OCI-LY7 (cell line): ENCODE data around the gene PRPF38B. TPM values are rescaled to one million over a fixed set of nuclear protein-coding genes. Genes with fewer than 3 reads are reported as not detected.
A peak's percentile ranks its signal among the peaks of the same experiment; 100 is the strongest.
"Not testable (repeated sequence)": the region's sequence is repeated elsewhere in the genome, so short reads cannot be mapped to it uniquely, and the experiment has no call there.

ENCODE experiments used
- BruUV-seq: library from RNA; stranded (reverse); fragments of 400-500 nt; replicated peaks from 2 replicates; lab custom pipeline; 2021; lab: Mats Ljungman, UMichigan
- CTCF ChIA-PET: fragments of 300-600 bp; sonication (Branson Sonifier 250); formaldehyde crosslinking; loops from one replicate; lab custom pipeline; 2022; ENCODE audit warnings: antibody characterized with exemption; ENCODE audit not compliant: unreplicated experiment; lab: Charles Lee
- POLR2A ChIA-PET: fragments of 300-600 bp; sonication (Branson Sonifier 250); formaldehyde crosslinking; loops from one replicate; lab custom pipeline; 2022; ENCODE audit warnings: antibody characterized with exemption; lab: Charles Lee
- DNase-seq: peaks from one replicate; pipeline ENCODE4 v3.0.0-alpha.2; 2015; ENCODE audit warnings: low spot score
- H2AFZ ChIP-seq: fragments of 200-600 bp; sonication (generic), shearing (Covaris generic); 2 replicates; pipeline ENCODE4 v1.6.1; 2014; ENCODE audit warnings: mild to moderate bottlenecking, antibody characterized with exemption, low read length, moderate library complexity
- H3K27ac ChIP-seq: fragments of 200-600 bp; sonication (generic); 2 replicates; pipeline ENCODE4 v1.5.1; 2014; ENCODE audit warnings: mixed run types, low read depth, mild to moderate bottlenecking, moderate library complexity, low read length, inconsistent platforms; ENCODE audit not compliant: poor library complexity, severe bottlenecking
- H3K36me3 ChIP-seq: fragments of 200-600 bp; sonication (generic); 2 replicates; pipeline ENCODE4 v1.6.1; 2014; ENCODE audit warnings: mild to moderate bottlenecking, antibody characterized with exemption, low read length, moderate library complexity, mixed read lengths; ENCODE audit not compliant: insufficient read depth
- H3K4me1 ChIP-seq: fragments of 200-600 bp; sonication (generic); 2 replicates; pipeline ENCODE4 v1.5.1; 2014; ENCODE audit warnings: mild to moderate bottlenecking, low read length; ENCODE audit not compliant: insufficient read depth, poor library complexity, severe bottlenecking
- H3K4me2 ChIP-seq: fragments of 200-600 bp; sonication (generic); 2 replicates; pipeline ENCODE4 v1.6.1; 2014; ENCODE audit warnings: mild to moderate bottlenecking, low read length
- H3K4me3 ChIP-seq: fragments of 200-600 bp; sonication (generic); 2 replicates; pipeline ENCODE4 v1.5.1; 2014; ENCODE audit warnings: mild to moderate bottlenecking, low read depth, low read length; ENCODE audit not compliant: poor library complexity, severe bottlenecking
- H3K79me2 ChIP-seq: fragments of 200-600 bp; sonication (generic); 2 replicates; pipeline ENCODE4 v1.6.1; 2016; ENCODE audit warnings: low read depth, mild to moderate bottlenecking, low read length, moderate library complexity, mixed read lengths; ENCODE audit not compliant: insufficient read depth
- H3K9me2 ChIP-seq: fragments of 200-600 bp; sonication (generic); 2 replicates; pipeline ENCODE4 v1.6.1; 2016; ENCODE audit warnings: mild to moderate bottlenecking, low read length, mixed read lengths; ENCODE audit not compliant: insufficient read depth
- H3K9me3 ChIP-seq: fragments of 200-600 bp; sonication (generic); 2 replicates; pipeline ENCODE4 v1.6.1; 2014; ENCODE audit warnings: mild to moderate bottlenecking, mixed run types, low read length, mixed read lengths
- H4K20me1 ChIP-seq: fragments of 200-600 bp; sonication (generic); 2 replicates; pipeline ENCODE4 v1.6.1; 2014; ENCODE audit warnings: mild to moderate bottlenecking, antibody characterized with exemption, low read length, moderate library complexity, mixed read lengths; ENCODE audit not compliant: insufficient read depth
- CTCF ChIP-seq: fragments of 200-600 bp; sonication (generic); conservative IDR thresholded peaks from 2 replicates; pipeline ENCODE4 v1.5.1; 2014; ENCODE audit warnings: mild to moderate bottlenecking, antibody characterized with exemption, low read length, moderate library complexity, mixed read lengths
- EZH2phosphoT487 ChIP-seq: fragments of 200-600 bp; sonication (generic); IDR thresholded peaks from 2 replicates; pipeline ENCODE4 v1.6.1; 2018; ENCODE audit warnings: low read depth, borderline replicate concordance, mild to moderate bottlenecking, mixed run types, antibody characterized with exemption, low read length, moderate library complexity, mixed read lengths
- intact Hi-C: fragments of 100-400 bp; cut with micrococcal nuclease; formaldehyde crosslinking; loops from one replicate; pipeline ENCODE4 v1.10.0; 2022; ENCODE audit not compliant: unreplicated experiment
- total RNA-seq, 2 experiments: library from RNA; depleted of rRNA in 1 of 2; stranded (reverse); fragments of >200 nt in 1 of 2; shearing (Covaris generic) in 1 of 2; gene quantifications; 2 replicates each; pipeline ENCODE4 v1.2.3, GENCODE V29; 2014 to 2022

The PRPF38B gene
- total RNA-seq, 2 experiments from 2014 or later = 47.4 to 73.8 TPM

DNA sequence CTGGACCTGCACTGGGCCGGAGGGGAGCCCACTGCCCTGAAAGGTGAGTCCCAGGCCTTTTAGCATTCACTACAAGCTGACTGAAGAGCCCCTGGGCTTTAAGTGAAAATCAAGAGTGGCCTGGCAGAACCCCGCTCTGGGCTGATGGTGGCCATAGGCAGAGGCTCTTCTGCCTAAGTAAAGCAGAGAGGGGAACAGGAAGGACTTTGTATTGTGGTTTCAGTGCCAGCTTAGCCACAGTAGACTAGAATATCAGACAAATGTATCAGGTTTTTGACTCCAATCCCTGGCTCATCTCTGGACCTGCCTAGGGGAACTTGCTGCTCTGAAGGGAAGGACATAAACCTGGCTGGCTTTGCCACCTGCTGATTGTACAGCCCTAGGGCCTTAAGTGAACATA, 21.0 kb upstream of the PRPF38B start:
- intact Hi-C loops = no loop called here
- TF ChIP-seq EZH2phosphoT487 (no peak), CTCF (no peak)
- no peaks in the 10 kb centered on the region for H3K9me2 ChIP-seq
- POLR2A ChIA-PET = no interaction called here
- H3K79me2 ChIP-seq = no peaks in the 10 kb centered on the region
- H3K4me1 ChIP-seq = no peaks in the 10 kb centered on the region
- no peak for DNase-seq
- H3K9me3 ChIP-seq = no peaks in the 10 kb centered on the region
- H3K4me3 ChIP-seq = no peak overlapping the region
- CTCF ChIA-PET = no interaction called here
- H3K4me2 ChIP-seq = no peak overlapping the region
- H2AFZ ChIP-seq = no peak overlapping the region
- H3K27ac ChIP-seq = no peak overlapping the region
- no TSS peak for BruUV-seq
- no peaks in the 10 kb centered on the region for H4K20me1 ChIP-seq
- no peaks in the 10 kb centered on the region for H3K36me3 ChIP-seq

GRCh38 chr1:108678706-108679105, 13.4 kb upstream of the PRPF38B start:
- Histone ChIP-seq H3K4me3 (no peak overlapping the region), H3K4me1 (peaks cover 9% of the 10 kb centered on the region), H3K36me3 (no peaks in the 10 kb centered on the region), H3K27ac (no peak overlapping the region), H3K9me3 (no peaks in the 10 kb centered on the region), H3K9me2 (no peaks in the 10 kb centered on the region), H4K20me1 (no peaks in the 10 kb centered on the region), H3K4me2 (no peak overlapping the region), H2AFZ (no peak overlapping the region), H3K79me2 (no peaks in the 10 kb centered on the region)
- CTCF ChIA-PET = no interaction called here
- intact Hi-C loops = no loop called here
- DNase-seq = peak; percentile 28
- POLR2A ChIA-PET = interaction anchor here (1.0 kb wide), 1 partner anchor 13 kb away, joined by 3 read pairs; the partner anchor contains the start of gene PRPF38B
- BruUV-seq = no TSS peak
- TF ChIP-seq CTCF (no peak), EZH2phosphoT487 (no peak)

GRCh38 chr1:108679586-108680213, 12.4 kb upstream of the PRPF38B start:
- DNase-seq = no peak
- H3K36me3 ChIP-seq = no peaks in the 10 kb centered on the region
- intact Hi-C loops = no loop called here
- H3K79me2 ChIP-seq = no peaks in the 10 kb centered on the region
- CTCF ChIA-PET = no interaction called here
- TF ChIP-seq CTCF (no peak), EZH2phosphoT487 (no peak)
- no peaks in the 10 kb centered on the region for H3K9me2 ChIP-seq
- H3K9me3 ChIP-seq = no peaks in the 10 kb centered on the region
- H4K20me1 ChIP-seq = no peaks in the 10 kb centered on the region
- H3K4me1 ChIP-seq = peaks cover 9% of the 10 kb centered on the region
- H3K4me3 ChIP-seq = no peak overlapping the region
- peak overlapping the region; percentile 88 for H2AFZ ChIP-seq
- POLR2A ChIA-PET = no interaction called here
- H3K4me2 ChIP-seq = peak overlapping the region; percentile 41; the same call in 1 of the 2 replicates
- BruUV-seq = no TSS peak
- no peak overlapping the region for H3K27ac ChIP-seq

DNA sequence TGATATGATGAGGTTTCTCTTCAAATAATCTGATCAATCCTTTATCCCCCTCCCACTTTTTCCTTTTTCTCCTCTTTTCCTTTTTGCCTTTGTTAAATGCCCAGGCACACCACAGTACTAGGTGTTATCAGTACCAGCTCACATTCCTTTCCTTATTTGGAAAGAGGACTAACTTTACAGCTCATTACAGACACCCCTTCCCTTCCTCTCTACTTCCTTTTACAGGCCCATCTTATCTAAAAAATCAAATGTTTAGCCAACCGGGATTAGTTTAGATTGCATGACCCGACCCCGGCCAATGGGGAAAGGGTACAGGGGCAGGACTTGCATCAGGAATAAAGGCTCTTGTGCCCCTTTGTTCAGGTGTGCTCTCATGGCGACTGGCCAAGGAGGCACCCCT, 10.4 kb upstream of the PRPF38B start:
- H3K4me3 ChIP-seq, H3K27ac ChIP-seq, CTCF ChIA-PET, H3K79me2 ChIP-seq, H3K4me2 ChIP-seq, H3K9me2 ChIP-seq, H4K20me1 ChIP-seq, H2AFZ ChIP-seq, H3K4me1 ChIP-seq, intact Hi-C loops, H3K36me3 ChIP-seq, H3K9me3 ChIP-seq, BruUV-seq, DNase-seq: not testable (repeated sequence)
- POLR2A ChIA-PET = interaction anchor here (0.6 to 2.9 kb wide), 2 partner anchors 10 to 42 kb away, joined by 6 to 14 read pairs; partner anchors contain the start of gene PRPF38B
